Measurements from ENCODE around the gene KCNJ13.

KCNJ13 gene

DNA sequence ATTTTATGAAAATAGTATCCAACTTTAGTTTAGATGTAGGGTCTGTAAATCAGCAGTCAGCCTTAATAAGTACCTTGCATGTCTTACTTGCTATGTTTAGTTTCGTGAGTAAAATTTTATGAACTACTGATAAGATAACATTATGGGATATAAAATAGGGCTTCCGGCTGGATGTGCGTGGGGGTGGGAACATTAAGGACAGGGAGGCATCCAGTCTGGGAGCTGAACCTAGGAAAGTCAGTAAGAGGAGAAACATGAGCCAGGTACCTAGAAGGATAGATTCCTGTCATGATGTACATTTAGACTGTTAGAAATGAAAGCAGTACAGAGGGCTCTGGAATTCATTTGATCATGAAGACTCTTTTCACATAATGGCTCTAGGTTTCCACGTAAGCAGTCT lies 12.7 kb upstream of the KCNJ13 start:
- Histone ChIP-seq H3K36me3 (ENCODE audit: low read length) (no peaks in the 10 kb centered on the region), H3K9me3 (ENCODE audit: insufficient read depth, low read length) (no peaks in the 10 kb centered on the region), H2AFZ (ENCODE audit: low read depth, low read length, severe bottlenecking) (no peak overlapping the region), H3K9me2 (replicated peaks; ENCODE audit: insufficient read depth, low read length) (no peaks in the 10 kb centered on the region), H3F3A (ENCODE audit: insufficient read depth) (no peaks in the 10 kb centered on the region), H3K4me2 (ENCODE audit: low read depth, low read length, poor library complexity, severe bottlenecking) (no peak overlapping the region), H3K79me2 (ENCODE audit: insufficient read depth, low read length) (no peaks in the 10 kb centered on the region), H3K27me3 (ENCODE audit: low read length) (no peaks in the 10 kb centered on the region), H3K9ac (ENCODE audit: low read length) (no peak overlapping the region), H4K20me1 (ENCODE audit: low read depth, low read length) (no peaks in the 10 kb centered on the region), H3K4me3 (ENCODE audit: insufficient read depth, low read length, poor library complexity, severe bottlenecking) (no peak overlapping the region), H3K27ac (ENCODE audit: low read depth, low read length) (no peak overlapping the region)
- no peak for TF ChIP-seq EZH2phosphoT487 (conservative IDR thresholded peaks at IDR 0.05; ENCODE audit: low read length)
- TF ChIP-seq, protein P1, sequence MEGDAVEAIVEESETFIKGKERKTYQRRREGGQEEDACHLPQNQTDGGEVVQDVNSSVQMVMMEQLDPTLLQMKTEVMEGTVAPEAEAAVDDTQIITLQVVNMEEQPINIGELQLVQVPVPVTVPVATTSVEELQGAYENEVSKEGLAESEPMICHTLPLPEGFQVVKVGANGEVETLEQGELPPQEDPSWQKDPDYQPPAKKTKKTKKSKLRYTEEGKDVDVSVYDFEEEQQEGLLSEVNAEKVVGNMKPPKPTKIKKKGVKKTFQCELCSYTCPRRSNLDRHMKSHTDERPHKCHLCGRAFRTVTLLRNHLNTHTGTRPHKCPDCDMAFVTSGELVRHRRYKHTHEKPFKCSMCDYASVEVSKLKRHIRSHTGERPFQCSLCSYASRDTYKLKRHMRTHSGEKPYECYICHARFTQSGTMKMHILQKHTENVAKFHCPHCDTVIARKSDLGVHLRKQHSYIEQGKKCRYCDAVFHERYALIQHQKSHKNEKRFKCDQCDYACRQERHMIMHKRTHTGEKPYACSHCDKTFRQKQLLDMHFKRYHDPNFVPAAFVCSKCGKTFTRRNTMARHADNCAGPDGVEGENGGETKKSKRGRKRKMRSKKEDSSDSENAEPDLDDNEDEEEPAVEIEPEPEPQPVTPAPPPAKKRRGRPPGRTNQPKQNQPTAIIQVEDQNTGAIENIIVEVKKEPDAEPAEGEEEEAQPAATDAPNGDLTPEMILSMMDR (IDR thresholded peaks at IDR 0.05; ENCODE audit: insufficient read depth, low read length, poor library complexity, severe bottlenecking), result no peak

DNA sequence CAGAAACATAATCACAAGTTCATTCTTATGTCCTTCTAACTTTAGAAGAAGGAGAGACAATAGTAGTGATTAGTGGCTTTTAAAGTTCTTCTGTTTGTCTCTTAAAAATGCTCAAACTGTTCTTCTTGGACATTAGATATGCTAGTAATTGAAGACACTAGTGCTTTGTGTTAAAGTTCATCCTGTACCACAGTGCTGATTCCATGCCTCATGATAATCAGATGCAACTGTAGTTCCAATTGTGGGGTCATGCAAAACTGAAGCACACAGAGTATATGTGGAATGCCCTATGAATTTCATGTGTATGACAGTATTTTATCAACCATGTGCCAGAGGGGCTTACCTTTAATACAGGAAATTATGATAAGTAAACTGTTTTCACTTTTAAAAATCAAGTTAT lies 11.4 kb upstream of the KCNJ13 start:
- no peaks in the 10 kb centered on the region for H3K9me3 ChIP-seq (ENCODE audit: insufficient read depth, low read length)
- H3K4me3 ChIP-seq (ENCODE audit: insufficient read depth, low read length, poor library complexity, severe bottlenecking), result no peak overlapping the region
- no peak overlapping the region for H3K27ac ChIP-seq (ENCODE audit: low read depth, low read length)
- no peak for TF ChIP-seq EZH2phosphoT487 (conservative IDR thresholded peaks at IDR 0.05; ENCODE audit: low read length)
- TF ChIP-seq, protein P1 (IDR thresholded peaks at IDR 0.05; ENCODE audit: insufficient read depth, low read length, poor library complexity, severe bottlenecking), result no peak
- no peaks in the 10 kb centered on the region for H4K20me1 ChIP-seq (ENCODE audit: low read depth, low read length)
- no peak overlapping the region for H2AFZ ChIP-seq (ENCODE audit: low read depth, low read length, severe bottlenecking)
- H3K9me2 ChIP-seq (replicated peaks; ENCODE audit: insufficient read depth, low read length), result no peaks in the 10 kb centered on the region
- no peaks in the 10 kb centered on the region for H3K27me3 ChIP-seq (ENCODE audit: low read length)
- H3K4me2 ChIP-seq (ENCODE audit: low read depth, low read length, poor library complexity, severe bottlenecking), result no peak overlapping the region
- H3K36me3 ChIP-seq (ENCODE audit: low read length), result no peaks in the 10 kb centered on the region
- no peaks in the 10 kb centered on the region for H3K79me2 ChIP-seq (ENCODE audit: insufficient read depth, low read length)
- no peak overlapping the region for H3K9ac ChIP-seq (ENCODE audit: low read length)
- no peaks in the 10 kb centered on the region for H3F3A ChIP-seq (ENCODE audit: insufficient read depth)

DNA sequence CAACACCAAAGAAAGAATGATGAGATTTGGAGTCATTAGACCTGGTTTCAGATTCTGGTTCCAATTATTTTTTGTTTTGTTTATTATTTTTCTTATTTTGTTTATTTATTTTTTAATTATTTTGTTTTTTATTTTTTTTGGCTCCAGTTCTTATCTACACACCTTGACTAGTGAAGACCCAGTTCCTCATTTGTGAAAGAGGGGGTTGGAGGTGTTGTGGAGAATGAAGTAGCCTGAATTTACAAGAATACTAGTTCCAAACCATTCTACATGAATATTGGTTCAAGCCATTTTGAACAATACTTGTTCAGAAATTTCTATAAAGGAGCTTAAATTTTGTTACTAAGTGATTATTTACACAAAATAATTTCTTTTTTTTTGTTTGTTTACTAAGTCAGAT lies 6.9 kb upstream of the KCNJ13 start:
- Histone ChIP-seq H4K20me1 (ENCODE audit: low read depth, low read length) (no peaks in the 10 kb centered on the region), H3F3A (ENCODE audit: insufficient read depth) (no peaks in the 10 kb centered on the region), H3K79me2 (ENCODE audit: insufficient read depth, low read length) (no peaks in the 10 kb centered on the region), H3K4me3 (ENCODE audit: insufficient read depth, low read length, poor library complexity, severe bottlenecking) (no peak overlapping the region), H3K4me2 (ENCODE audit: low read depth, low read length, poor library complexity, severe bottlenecking) (no peak overlapping the region), H3K27ac (ENCODE audit: low read depth, low read length) (no peak overlapping the region), H3K9me3 (ENCODE audit: insufficient read depth, low read length) (no peaks in the 10 kb centered on the region), H3K36me3 (ENCODE audit: low read length) (no peaks in the 10 kb centered on the region), H3K9me2 (replicated peaks; ENCODE audit: insufficient read depth, low read length) (no peaks in the 10 kb centered on the region), H2AFZ (ENCODE audit: low read depth, low read length, severe bottlenecking) (no peak overlapping the region), H3K27me3 (ENCODE audit: low read length) (no peaks in the 10 kb centered on the region), H3K9ac (ENCODE audit: low read length) (no peak overlapping the region)
- TF ChIP-seq EZH2phosphoT487 (conservative IDR thresholded peaks at IDR 0.05; ENCODE audit: low read length), result no peak
- TF ChIP-seq, protein P1 (IDR thresholded peaks at IDR 0.05; ENCODE audit: insufficient read depth, low read length, poor library complexity, severe bottlenecking), result no peak

Measured in SU-DHL-6 (cell line).